Left forelimb (tissue), 1 donor: Measurements from ENCODE around the gene ATP2B3.
A peak's percentile ranks its signal among the peaks of the same experiment; 100 is the strongest.

Source experiments
- DNase-seq: peaks from one replicate; pipeline ENCODE4 v3.0.0-alpha.2; 2018; ENCODE audit warnings: low spot score

ATP2B3 gene

DNA sequence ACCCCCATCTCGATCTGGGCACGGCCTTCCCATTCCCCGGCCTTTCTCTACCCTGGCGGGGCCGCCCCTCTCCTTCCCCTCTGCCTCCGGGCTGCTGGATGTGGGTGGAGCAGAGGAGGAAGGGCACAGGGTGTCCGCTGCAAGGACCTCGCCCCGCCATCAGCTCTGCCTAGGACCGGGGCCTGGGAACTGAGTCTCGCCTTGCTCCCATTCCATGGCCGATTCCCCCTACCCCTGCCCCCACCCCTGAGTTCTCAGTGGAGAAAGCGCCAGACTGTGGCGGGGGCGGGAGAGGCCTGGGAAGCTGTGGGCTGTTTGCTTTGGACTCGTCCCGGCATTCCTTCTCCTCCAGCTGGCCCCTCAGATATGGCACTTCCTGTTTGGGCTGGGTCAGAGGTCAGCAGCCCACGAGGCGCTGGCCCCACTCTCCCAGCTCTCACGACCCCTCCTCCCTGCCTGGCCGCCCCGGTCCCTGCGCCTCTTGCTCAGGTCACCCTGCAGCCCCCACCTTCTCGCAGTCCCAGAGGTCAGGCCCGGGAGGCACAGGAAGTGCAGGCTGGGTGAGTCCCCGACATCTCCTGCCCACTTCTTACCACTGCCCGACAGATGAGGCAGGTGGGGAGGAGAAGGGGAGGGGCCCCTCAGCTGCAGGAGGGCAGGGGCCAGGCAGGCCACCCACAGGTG is 29.1 kb upstream of the ATP2B3 start:
- no peak for DNase-seq

DNA sequence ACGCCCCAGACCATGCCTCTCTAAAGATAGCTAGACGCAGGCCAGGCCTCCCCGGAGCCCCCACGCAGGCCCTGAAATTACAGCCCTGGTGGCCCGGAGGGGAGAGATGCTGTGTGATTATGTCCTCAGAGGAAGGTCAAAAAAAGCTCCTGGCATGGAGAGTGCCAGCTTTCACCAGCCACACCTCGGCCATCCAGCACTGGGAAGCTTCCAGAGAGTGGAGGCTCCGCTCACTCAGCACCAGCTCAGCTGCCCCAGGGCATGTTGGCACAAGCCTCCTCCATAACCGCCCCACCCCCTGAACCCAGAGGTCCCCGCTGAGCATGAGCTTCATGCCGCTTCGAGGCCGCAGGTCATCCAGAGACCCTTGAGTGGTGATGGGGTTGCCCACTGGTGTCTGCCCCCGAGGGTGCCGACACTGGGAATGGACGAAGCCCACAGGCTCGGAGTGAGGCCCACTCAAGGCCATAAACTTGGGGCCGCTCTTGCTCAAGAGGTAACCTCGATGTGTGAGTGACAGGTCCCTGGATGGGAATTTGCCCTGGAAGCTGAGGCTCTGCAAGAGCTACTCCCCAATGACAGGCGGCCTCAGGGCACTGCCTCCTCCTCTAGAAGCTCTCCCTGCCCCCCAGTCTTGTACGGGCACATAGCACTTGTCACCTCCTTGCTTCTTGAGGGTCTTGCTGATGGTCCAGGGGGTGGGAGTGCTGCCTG is 27.1 kb upstream of the ATP2B3 start:
- no peak for DNase-seq

GRCh38 chrX:153491351-153491914 is 26.0 kb upstream of the ATP2B3 start:
- no peak for DNase-seq

DNA sequence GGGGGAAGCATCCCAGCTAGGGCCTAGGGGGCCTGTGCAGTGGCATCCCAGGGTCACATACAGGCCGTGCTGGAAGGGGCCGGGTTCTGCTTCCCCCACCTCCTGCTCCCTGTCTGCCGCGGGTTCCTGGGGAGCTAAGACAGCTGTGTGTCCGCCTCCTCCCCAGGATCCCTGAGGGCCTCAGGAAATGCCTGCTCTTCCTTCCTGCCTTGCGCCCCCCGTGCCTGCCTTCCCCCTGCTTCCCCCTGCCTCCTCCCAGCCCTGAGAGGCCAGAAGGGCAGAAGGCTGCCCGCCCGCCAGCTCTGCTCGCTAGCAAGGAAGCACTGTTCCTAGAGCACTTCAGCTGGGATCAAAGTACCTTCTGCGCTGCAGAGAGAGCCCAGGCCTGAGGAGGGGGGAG is 25.5 kb upstream of the ATP2B3 start:
- no peak for DNase-seq

GRCh38 chrX:153492543-153492942 is 24.9 kb upstream of the ATP2B3 start:
- DNase-seq: no peak

DNA sequence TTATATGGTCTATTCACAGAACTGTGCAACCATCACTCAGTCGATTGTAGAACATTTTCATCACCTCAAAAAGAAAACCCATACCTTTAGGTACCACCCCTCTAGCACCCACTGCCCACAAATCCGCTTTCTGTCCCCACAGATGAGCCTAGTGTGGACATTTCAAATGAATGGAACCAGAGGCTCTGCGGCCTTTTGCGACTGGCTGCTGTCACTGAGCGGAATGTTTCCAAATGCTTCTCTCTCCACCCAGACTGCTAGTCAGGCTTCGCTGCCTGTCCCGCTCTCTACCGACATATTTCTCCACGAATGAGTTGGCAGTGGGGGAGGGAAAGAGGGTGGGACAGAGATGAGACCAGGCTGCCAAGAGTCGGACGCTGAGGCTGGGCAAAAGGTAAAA is 24.4 kb upstream of the ATP2B3 start:
- DNase-seq: no peak

DNA sequence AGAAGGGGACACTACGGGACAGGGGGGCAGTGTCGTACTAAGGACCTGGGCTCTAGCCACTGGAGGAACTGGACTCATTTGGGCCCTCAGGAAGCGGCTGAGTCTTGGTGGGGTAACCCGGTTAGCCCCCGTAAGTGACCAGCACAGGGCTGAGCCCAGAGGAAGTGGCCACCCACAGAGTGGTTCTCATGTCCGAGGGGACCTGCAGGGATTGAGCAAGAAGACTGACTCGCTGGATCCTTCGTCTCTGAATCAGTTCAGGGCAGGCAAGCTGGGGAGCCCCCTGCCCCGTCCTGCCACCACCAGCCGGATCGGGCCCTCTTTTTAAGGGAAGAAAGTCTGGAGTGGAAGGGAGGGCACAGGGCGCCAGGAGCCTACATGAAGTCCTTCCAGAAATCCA is 23.4 kb upstream of the ATP2B3 start:
- no peak for DNase-seq

DNA sequence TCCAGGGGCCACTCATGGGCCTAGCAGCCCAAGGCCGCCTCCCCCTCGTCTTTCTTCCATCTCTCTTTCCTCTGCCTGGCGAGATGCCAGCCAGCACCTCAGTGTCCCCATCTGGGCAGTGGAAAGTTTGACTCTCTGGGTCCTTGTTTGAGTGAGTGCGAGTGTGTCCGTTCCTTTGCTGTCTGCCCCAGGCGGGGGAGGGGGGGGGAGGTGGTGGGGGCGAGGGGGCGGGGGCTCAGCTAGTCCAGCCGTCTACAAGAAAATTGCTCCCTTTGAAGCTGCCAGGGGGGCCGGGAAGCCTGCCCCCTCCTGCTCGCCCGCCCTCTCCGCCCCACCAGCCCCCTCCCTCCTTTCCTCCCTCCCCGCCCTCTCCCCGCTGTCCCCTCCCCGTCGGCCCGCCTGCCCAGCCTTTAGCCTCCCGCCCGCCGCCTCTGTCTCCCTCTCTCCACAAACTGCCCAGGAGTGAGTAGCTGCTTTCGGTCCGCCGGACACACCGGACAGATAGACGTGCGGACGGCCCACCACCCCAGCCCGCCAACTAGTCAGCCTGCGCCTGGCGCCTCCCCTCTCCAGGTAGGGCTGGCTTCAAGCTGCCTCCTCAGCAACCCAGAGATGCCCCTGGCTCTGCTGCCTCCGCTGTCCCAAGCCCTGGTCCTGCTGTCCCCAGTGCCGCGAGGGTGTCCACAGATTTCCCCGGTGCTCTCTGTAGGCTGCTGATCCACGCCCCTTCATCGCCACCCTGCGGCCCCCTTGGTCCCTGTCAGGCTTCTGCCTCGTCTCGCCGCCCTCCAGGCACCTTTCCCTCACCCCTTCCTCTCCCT is 22.7 kb upstream of the ATP2B3 start, which contains the start of gene BGN:
Gene BGN (plus strand): TSS at position 440 of the 821 bp plus-strand sequence. CDS start 9,652 bp downstream, outside the sequence.
- DNase-seq: peak; percentile 75

DNA sequence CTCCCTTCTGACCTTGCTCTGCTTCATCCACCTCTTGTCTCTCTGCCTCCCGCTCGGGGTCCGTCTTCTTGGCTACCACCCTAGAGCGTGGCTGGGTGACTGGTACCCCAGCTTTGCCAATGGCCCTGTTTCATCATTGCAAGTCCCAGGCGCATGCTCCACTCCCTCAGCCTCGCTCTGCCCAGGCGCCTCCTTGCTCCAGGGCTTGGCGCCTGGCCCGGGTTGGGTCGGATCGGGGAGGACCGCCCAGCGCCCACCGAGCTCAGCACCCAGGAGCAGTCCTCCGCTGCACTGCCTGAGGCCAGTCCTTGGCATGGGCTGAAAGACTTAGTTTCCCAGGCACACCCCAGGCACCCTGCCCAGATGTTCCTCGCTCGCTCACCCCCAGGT is 22.1 kb upstream of the ATP2B3 start:
- DNase-seq: no peak

GRCh38 chrX:153495903-153496589 is 21.4 kb upstream of the ATP2B3 start:
- DNase-seq: no peak

GRCh38 chrX:153496590-153496959 is 20.9 kb upstream of the ATP2B3 start:
- DNase-seq: no peak

- no peak for DNase-seq
Observed at GRCh38 chrX:153498453-153498852, 19.0 kb upstream of the ATP2B3 start.

DNA sequence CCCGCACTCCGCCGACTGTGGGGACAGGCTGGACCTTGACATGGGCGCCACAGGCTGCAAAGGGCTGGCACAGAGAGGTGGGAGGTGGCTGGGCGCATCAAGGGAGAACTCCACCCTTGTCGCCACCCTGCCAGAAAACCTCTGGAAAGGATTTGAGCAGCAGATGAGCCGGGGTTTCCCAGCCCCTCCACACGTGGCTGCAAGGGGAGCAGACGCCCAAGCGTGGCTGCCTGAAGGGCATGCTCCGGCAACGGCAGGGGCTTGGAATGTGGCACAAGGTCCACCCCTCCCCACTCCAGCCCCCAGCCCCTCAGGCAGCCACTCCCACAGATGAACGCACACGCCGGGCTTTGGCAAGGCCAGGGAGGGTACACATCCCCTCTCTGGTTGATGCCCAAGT is 18.1 kb upstream of the ATP2B3 start:
- no peak for DNase-seq

DNA sequence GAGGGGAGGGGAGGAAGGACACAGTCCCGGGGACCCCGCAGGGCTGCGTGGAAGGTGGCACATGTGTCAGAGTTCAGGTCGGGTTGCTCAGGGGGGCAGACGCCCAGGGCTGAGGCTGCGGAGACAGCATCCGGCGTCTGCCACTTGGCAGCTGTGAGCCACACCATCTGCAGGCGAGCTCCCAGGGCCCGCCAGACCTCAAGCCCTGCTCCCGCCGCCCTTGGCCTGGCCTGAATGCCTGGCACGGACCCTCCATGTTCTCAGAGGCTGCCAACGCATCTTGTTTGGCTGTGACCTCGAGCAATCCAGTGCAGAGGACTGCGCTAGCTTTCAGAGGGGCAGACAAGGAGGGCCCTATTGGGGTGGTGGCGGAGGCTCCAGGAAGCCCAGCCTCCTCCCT is 17.6 kb upstream of the ATP2B3 start:
- DNase-seq: no peak

DNA sequence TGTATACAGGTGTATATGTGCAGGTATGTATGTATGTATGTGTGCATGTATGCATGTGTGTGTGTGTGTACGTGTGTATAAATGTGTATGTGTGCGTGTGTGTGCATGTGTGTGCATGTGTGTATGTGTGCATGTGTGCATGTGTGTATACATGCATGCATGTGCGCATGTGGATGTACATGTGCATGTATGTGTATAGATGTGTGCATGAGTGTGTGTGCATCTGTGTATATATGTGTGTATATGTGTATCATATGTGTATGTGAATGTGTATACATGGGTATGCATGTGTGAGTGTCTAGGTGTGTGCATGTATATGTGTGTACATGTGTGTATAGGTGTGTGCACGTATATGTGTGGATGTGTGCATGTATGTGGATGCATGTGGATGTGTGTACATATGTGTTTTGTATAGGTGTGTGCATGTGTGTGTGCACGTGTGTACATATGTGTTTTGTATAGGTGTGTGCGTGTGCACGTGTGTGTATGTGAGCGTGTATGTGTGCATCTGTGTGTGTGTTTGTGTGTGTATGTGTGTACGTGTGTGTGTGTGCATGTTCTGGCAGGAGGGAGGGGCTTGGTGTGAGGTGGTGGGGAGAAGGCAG is 16.7 kb upstream of the ATP2B3 start:
- DNase-seq: no peak

DNA sequence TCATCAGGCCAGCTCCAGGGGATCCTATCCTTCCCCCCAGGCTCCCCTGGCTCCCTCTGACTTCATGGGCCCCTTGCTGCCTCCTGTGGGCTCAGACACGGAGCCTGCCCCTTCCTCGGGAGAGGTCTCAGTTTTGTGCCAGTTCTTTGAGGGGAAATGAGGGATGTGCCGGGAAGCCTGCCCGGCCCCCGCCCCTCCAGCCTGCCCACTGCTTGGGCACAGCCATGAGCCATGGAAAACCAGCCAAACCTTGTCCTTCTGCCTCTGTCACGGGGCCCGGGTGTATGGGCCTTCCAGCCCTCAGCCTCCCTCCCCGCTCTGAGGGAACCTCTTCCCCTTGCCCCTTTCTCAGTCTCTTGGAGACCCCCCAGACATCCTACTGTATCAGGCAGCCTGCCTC is 15.9 kb upstream of the ATP2B3 start:
- DNase-seq: no peak

- no peak for DNase-seq
Observed at GRCh38 chrX:153502131-153502530, 15.3 kb upstream of the ATP2B3 start.

- no peak for DNase-seq
Observed at GRCh38 chrX:153502796-153503195, 14.6 kb upstream of the ATP2B3 start.

- no peak for DNase-seq
Observed at GRCh38 chrX:153504445-153505016, 12.9 kb upstream of the ATP2B3 start.

- DNase-seq: no peak
Observed at GRCh38 chrX:153505361-153505760, 12.1 kb upstream of the ATP2B3 start.

DNA sequence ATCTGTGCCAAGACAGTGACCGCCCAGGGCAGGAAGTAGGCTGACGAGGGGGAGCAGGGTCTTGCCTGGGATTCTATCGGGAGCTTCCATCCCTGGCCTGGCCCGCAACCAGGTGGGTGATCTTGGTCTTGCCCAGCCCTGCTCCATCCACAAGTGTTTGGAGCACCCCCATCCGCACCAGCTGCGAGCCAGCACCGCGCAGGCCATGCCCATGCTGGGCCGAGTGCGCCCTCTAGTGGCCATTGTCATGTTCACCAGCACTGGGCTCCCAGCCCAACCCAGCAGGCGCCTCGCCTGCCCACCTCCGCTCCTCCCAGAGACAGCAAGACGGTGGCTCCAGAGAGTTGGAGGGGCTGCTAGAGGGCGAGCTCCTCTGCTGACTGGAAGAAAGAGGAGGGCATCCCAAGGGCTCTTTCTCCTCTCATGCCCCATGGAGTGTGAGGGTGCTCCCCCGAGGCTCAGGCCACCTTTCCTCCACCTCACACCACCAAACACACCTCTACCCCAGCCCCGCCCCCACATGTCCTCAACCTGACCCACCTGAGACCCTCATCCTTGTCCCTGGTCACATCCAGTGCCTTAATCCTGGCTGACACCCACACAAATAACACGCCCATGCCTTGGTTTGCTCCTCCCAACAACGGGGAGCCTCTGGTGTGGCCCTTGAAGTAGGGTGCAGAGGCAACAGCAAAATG is 9.8 kb upstream of the ATP2B3 start:
- peak; percentile 86 for DNase-seq
